Gastrocnemius medialis (tissue), 4 donors: ENCODE data around the gene HS3ST6. TPM values are rescaled to one million over a fixed set of nuclear protein-coding genes. Genes with fewer than 3 reads are reported as not detected.
A peak's percentile ranks its signal among the peaks of the same experiment; 100 is the strongest.

Source experiments
- ATAC-seq, 2 donors: fragments of 150-250 bp; one replicate each; pipeline ENCODE4 v1.9.1; 2016
- DNase-seq, 2 donors: peaks; one replicate each; pipeline ENCODE4 v3.0.0-alpha.2; 2019
- H3K27ac ChIP-seq, 4 donors: fragments of 200-600 bp; sonication (generic); 1 replicate in 1 of 4; 2 replicates in 3 of 4; pipeline ENCODE4 v1.5.1; 2016 to 2018; ENCODE audit warnings: mild to moderate bottlenecking in 2 of 4, moderate library complexity in 1 of 4
- H3K27me3 ChIP-seq, 3 donors: fragments of 200-600 bp; sonication (generic) in 2 of 3; 1 replicate in 1 of 3; 2 replicates in 2 of 3; pipeline versions ENCODE4 v1.5.1 to v1.6.0; 2016 to 2019; ENCODE audit warnings: mild to moderate bottlenecking in 1 of 3, moderate library complexity in 1 of 3
- H3K36me3 ChIP-seq, 2 donors: fragments of 200-600 bp; sonication (generic) in 1 of 2; one replicate each; pipeline ENCODE4 v1.5.1; 2017 to 2018
- H3K4me1 ChIP-seq, 2 donors: fragments of 200-600 bp; sonication (generic) in 1 of 2; one replicate each; pipeline ENCODE4 v1.5.1; 2016 to 2017; ENCODE audit warnings: mild to moderate bottlenecking in 2 of 2
- H3K4me3 ChIP-seq, 4 donors: fragments of 200-600 bp; sonication (generic) in 3 of 4; 1 replicate in 1 of 4; 2 replicates in 3 of 4; pipeline ENCODE4 v1.5.1; 2016 to 2019; ENCODE audit warnings: mild to moderate bottlenecking in 2 of 4
- H3K9me3 ChIP-seq, 3 donors: fragments of 200-600 bp; sonication (generic) in 2 of 3; 1 replicate in 1 of 3; 2 replicates in 2 of 3; pipeline ENCODE4 v1.5.1; 2016 to 2019
- POLR2A ChIP-seq, 2 donors: fragments of 450-650 bp; IDR thresholded peaks; one replicate each; pipeline ENCODE4 v1.6.1; 2017; ENCODE audit warnings: antibody characterized with exemption in 2 of 2, mild to moderate bottlenecking in 2 of 2, moderate library complexity in 2 of 2
- in situ Hi-C, 4 donors: fragments of 200-750 bp; cut with MboI; loops; one replicate each; pipeline versions ENCODE4 v1.15.0 to v1.8.0; 2017; ENCODE audit warnings: low sequenced_read_pairs in 4 of 4
- intact Hi-C: fragments of 100-400 bp; cut with DNase I; formaldehyde crosslinking; loops from one replicate; pipeline ENCODE4 v1.15.1; 2023; ENCODE audit warnings: low total_unique reads
- total RNA-seq, 4 donors: library from RNA; depleted of rRNA; stranded (reverse); fragments of >200 nt; gene quantifications; one replicate each; pipeline versions ENCODE4 v1.1.0 to v1.2.3, GENCODE V29; 2016
- TF ChIP-seq, protein P1 (sequence below), 5 experiments: fragments of 450-650 bp in 3 of 5; fragments of 200-600 bp in 2 of 5; sonication (generic) in 2 of 5; IDR thresholded peaks in 4 of 5; conservative IDR thresholded peaks in 1 of 5; 1 replicate in 4 of 5; 2 replicates in 1 of 5; pipeline ENCODE4 v1.5.1; 2016 to 2019; ENCODE audit warnings: antibody characterized with exemption in 5 of 5, mild to moderate bottlenecking in 3 of 5, moderate library complexity in 3 of 5

HS3ST6 gene
- total RNA-seq, 4 donors from 2014 or later = not detected

GRCh38 chr16:1933097-1933661 lies 15.0 kb upstream of the HS3ST6 start:
- intact Hi-C loops = loop anchor here (5.0 kb wide), 1 partner anchor 151 kb away; the partner anchor contains the start of genes NUBP2 and SPSB3
- ATAC-seq (no peak), DNase-seq (no peak)
- H3K9me3 ChIP-seq = no peaks in the 10 kb centered on the region
- peak in 1 of 2 donors; percentile 4 for TF ChIP-seq POLR2A (IDR thresholded peaks at IDR 0.05)
- TF ChIP-seq, protein P1, sequence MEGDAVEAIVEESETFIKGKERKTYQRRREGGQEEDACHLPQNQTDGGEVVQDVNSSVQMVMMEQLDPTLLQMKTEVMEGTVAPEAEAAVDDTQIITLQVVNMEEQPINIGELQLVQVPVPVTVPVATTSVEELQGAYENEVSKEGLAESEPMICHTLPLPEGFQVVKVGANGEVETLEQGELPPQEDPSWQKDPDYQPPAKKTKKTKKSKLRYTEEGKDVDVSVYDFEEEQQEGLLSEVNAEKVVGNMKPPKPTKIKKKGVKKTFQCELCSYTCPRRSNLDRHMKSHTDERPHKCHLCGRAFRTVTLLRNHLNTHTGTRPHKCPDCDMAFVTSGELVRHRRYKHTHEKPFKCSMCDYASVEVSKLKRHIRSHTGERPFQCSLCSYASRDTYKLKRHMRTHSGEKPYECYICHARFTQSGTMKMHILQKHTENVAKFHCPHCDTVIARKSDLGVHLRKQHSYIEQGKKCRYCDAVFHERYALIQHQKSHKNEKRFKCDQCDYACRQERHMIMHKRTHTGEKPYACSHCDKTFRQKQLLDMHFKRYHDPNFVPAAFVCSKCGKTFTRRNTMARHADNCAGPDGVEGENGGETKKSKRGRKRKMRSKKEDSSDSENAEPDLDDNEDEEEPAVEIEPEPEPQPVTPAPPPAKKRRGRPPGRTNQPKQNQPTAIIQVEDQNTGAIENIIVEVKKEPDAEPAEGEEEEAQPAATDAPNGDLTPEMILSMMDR (IDR thresholded peaks at IDR 0.05 in 4 of 5, conservative IDR thresholded peaks at IDR 0.05 in 1 of 5) = no peak
- no peaks in the 10 kb centered on the region for H3K27me3 ChIP-seq
- H3K4me3 ChIP-seq = no peak overlapping the region
- peaks cover 0 to 2% of the 10 kb centered on the region in 2 donors for H3K4me1 ChIP-seq
- H3K27ac ChIP-seq = no peak overlapping the region
- H3K36me3 ChIP-seq = peaks cover 2 to 14% of the 10 kb centered on the region in 2 donors
- in situ Hi-C loops = no loop called here

DNA sequence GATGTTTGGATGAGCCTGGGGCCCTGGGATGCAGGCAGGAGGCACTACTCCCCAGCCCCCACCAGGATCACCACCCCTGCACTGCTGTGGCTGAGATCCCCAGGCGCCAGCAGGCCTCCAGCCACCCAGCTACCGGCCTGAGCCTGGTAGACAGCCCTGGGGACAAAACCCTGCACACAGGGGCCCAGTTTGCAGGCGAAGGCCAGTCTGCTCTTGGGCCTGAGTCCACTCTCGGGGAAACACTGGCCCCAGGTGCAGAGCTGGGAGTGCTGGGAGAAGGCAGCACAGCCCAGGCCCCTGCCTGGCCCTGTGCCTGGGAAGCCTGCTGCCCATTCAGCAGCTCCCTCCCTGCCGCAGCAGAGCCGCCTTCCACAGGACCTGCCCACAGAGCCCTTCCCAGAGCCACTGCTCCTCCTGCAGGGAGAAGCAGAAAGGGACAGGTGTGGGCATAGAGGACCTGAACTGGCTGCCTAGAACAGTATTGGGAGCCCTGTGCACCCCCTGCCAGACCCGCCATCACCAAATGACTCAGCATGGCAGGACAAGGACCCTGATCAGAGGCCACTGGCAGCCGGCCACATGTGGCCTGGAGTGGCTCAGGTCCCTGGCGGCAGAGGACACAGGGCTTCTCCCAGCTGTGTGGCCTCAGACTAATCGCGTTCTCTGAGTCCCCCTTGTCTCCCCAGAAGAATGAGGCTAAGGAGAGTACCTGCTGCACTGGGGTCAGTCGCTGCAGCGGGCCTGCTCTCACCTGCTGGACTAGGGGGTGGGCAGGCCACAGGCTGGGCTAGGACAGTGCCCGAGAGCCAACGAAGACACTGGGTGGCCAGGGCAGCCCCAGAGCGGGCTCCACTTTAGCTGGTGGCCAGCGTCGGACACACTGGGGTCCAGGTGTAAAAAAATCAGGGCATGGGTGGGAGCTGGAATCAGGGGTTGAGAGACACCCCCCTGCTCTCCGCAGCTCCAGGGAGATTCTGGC lies 14.1 kb upstream of the HS3ST6 start:
- no peak overlapping the region for H3K27ac ChIP-seq
- no peak for ATAC-seq
- no peaks in the 10 kb centered on the region for H3K9me3 ChIP-seq
- intact Hi-C loops (loop anchor here (5.0 kb wide), 1 partner anchor 150 kb away; the partner anchor contains the start of genes NUBP2 and SPSB3), in situ Hi-C loops (no loop called here)
- H3K4me1 ChIP-seq = no peaks in the 10 kb centered on the region
- H3K4me3 ChIP-seq = no peak overlapping the region
- DNase-seq = no peak
- TF ChIP-seq POLR2A (IDR thresholded peaks at IDR 0.05) = peak in 1 of 2 donors; percentile 4
- TF ChIP-seq, protein P1 (IDR thresholded peaks at IDR 0.05 in 4 of 5, conservative IDR thresholded peaks at IDR 0.05 in 1 of 5) = no peak
- H3K36me3 ChIP-seq = peaks cover 0 to 6% of the 10 kb centered on the region in 2 donors
- H3K27me3 ChIP-seq = no peaks in the 10 kb centered on the region

- in situ Hi-C loops = no loop called here
Measured at GRCh38 chr16:1930338-1930720, 12.1 kb upstream of the HS3ST6 start.

DNA sequence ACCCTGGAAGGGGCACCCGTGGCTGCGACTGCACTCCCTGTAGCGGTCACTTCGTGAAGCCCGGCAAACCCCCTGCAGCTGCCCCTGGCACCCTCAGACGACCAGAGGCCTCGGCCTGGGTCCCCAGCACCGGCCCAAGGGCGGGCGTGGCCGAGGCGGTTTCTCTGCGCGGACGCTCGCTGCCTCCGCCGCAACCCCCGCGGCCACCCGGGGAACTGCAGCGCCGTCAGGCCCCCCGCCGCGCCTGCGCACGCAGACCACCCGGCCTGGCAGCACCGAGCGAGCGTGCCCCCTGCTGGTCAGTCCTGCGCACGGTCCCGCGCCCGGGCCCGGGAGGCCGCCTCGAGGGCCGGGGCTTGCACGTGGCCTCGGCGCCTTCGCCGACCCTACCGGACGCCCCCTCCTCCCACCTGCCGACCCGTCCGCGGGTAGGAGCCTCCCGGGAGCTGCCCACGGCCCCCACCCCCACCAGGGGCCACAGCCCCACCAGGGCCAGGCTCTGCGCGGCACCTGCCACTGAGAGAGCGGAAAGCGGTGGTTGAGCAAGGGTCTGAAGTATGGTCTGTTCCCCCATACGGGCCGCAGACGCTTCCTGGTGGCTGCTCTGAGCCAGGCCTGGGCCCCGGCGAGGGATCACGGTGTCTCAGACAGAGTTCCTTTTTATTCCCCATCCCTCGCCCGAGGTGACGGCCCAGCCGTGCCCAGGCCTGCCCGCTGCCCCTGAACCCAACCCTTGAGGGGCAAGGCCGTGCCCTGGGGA lies 11.5 kb upstream of the HS3ST6 start:
- intact Hi-C loops = loop anchor here (1.0 to 5.0 kb wide), 3 partner anchors 65 to 147 kb away; partner anchors contain the start of genes HAGH, NUBP2 and SPSB3
- Histone ChIP-seq H3K4me1 (no peaks in the 10 kb centered on the region), H3K9me3 (no peaks in the 10 kb centered on the region)

More at GRCh38 chr16:1930338-1930720, 12.1 kb upstream of the HS3ST6 start:
- H3K4me3 ChIP-seq = no peak overlapping the region
- TF ChIP-seq POLR2A (IDR thresholded peaks at IDR 0.05) = no peak
- TF ChIP-seq, protein P1 (IDR thresholded peaks at IDR 0.05 in 4 of 5, conservative IDR thresholded peaks at IDR 0.05 in 1 of 5) = no peak
- H3K27me3 ChIP-seq = no peaks in the 10 kb centered on the region
- ATAC-seq = no peak
- H3K9me3 ChIP-seq = no peaks in the 10 kb centered on the region
- H3K4me1 ChIP-seq = no peaks in the 10 kb centered on the region
- no peaks in the 10 kb centered on the region for H3K36me3 ChIP-seq
- no peak overlapping the region for H3K27ac ChIP-seq
- intact Hi-C loops = loop anchor here (5.0 kb wide), 1 partner anchor 148 kb away; the partner anchor contains the start of genes NUBP2 and SPSB3
- DNase-seq = no peak

More for the DNA sequence above, 11.5 kb upstream of the HS3ST6 start:
- Histone ChIP-seq H3K27me3 (no peaks in the 10 kb centered on the region), H3K27ac (peak overlapping the region; percentile 52 to 83 (median 76)), H3K4me3 (peak overlapping the region; percentile 49 to 69 (median 66)), H3K36me3 (no peaks in the 10 kb centered on the region)
- ATAC-seq = peak; percentile 85 to 87
- DNase-seq = peak; percentile 74 to 84
- TF ChIP-seq, protein P1 (IDR thresholded peaks at IDR 0.05 in 4 of 5, conservative IDR thresholded peaks at IDR 0.05 in 1 of 5) = peak in 4 of 5 experiments; percentile 100
- peak; percentile 17 to 31 for TF ChIP-seq POLR2A (IDR thresholded peaks at IDR 0.05)
- in situ Hi-C loops = loop anchor here in 2 of 4 donors (5.0 kb wide), 2 partner anchors 62 to 67 kb away; no protein-coding TSS in a partner anchor
